HepG2 (cell line): ENCODE measurements around the gene LRRN4. TPM values are rescaled to one million over a fixed set of nuclear protein-coding genes. Genes with fewer than 3 reads are reported as not detected.

ENCODE experiments used
- ATAC-seq: fragments of 200-7000 bp; cut with Tn5 transposase; 3 replicates; pipeline ENCODE4 v1.9.1; 2020; ENCODE audit warnings: mild to moderate bottlenecking, moderate library complexity
- BruUV-seq: library from RNA; stranded (reverse); fragments of 400-500 nt; replicated peaks from 2 replicates; lab custom pipeline; 2021; lab: Mats Ljungman, UMichigan
- CTCF ChIA-PET: fragments of 300-600 bp; formaldehyde crosslinking; extraction: SDS; loops from one replicate; lab custom pipeline; 2021; ENCODE audit warnings: low total read pairs, inconsistent platforms, low intra/inter-chr PET ratio; lab: Yijun Ruan, JAX
- POLR2A ChIA-PET: fragments of 350-600 bp; sonication (Branson Sonifier 250); formaldehyde crosslinking; loops from one replicate; lab custom pipeline; 2020; ENCODE audit warnings: antibody characterized with exemption, inconsistent platforms; lab: Yijun Ruan, JAX
- DNase-seq: peaks from one replicate; pipeline ENCODE4 v3.0.0-alpha.2; 2015; ENCODE audit warnings: low spot score
- FAIRE-seq: peaks from 3 replicates; lab custom pipeline; 2011; peaks lifted over from hg19 to GRCh38; lab: Jason Lieb, UNC
- H2AFZ ChIP-seq: one replicate; pipeline ENCODE4 v1.6.1; 2011; ENCODE audit warnings: low read length, inconsistent platforms
- H3K27ac ChIP-seq: fragments of 300-600 bp; 3 replicates; pipeline ENCODE4 v1.8.0; 2011; ENCODE audit warnings: mixed run types, mild to moderate bottlenecking, mixed read lengths, low read length, inconsistent platforms; ENCODE audit not compliant: insufficient read depth; ENCODE audit errors: extremely low read length
- H3K27me3 ChIP-seq, 2 experiments: fragments of 200-600 bp in 1 of 2; 2 replicates in 1 of 2; 3 replicates in 1 of 2; pipeline versions ENCODE4 v1.6.0 to v1.8.0; 2011; ENCODE audit warnings: low read length in 2 of 2, mild to moderate bottlenecking in 2 of 2, moderate library complexity in 2 of 2, inconsistent platforms in 1 of 2; ENCODE audit not compliant: insufficient read depth in 2 of 2, control insufficient read depth in 1 of 2
- H3K36me3 ChIP-seq, 2 experiments: fragments of 200-600 bp in 1 of 2; replicated peaks in 1 of 2; 2 replicates in 1 of 2; 3 replicates in 1 of 2; pipeline versions ENCODE4 v1.5.1 to v1.8.0; 2011; ENCODE audit warnings: low read length in 2 of 2, inconsistent platforms in 1 of 2; ENCODE audit not compliant: insufficient read depth in 2 of 2, control insufficient read depth in 1 of 2
- H3K4me1 ChIP-seq: 2 replicates; pipeline ENCODE4 v1.5.1; 2012; ENCODE audit warnings: low read length, inconsistent platforms; ENCODE audit not compliant: insufficient read depth
- H3K4me2 ChIP-seq: 2 replicates; pipeline ENCODE4 v1.6.0; 2011; ENCODE audit warnings: low read depth, low read length, inconsistent platforms
- H3K4me3 ChIP-seq, 3 experiments: fragments of 200-600 bp in 1 of 3; sonication (generic), shearing (Covaris generic) in 1 of 3; replicated peaks in 1 of 3; 2 replicates each; pipeline ENCODE4 v1.5.1; 2011 to 2016; ENCODE audit warnings: low read length in 3 of 3, inconsistent platforms in 2 of 3, low read depth in 2 of 3, mild to moderate bottlenecking in 2 of 3, control low read depth in 1 of 3, mixed read lengths in 1 of 3; ENCODE audit not compliant: insufficient read depth in 1 of 3
- H3K79me2 ChIP-seq: one replicate; pipeline ENCODE4 v1.6.1; 2011; ENCODE audit warnings: low read length, inconsistent platforms; ENCODE audit not compliant: insufficient read depth
- H3K9ac ChIP-seq: 2 replicates; pipeline ENCODE4 v1.6.0; 2011; ENCODE audit warnings: mild to moderate bottlenecking, low read depth, low read length, inconsistent platforms; ENCODE audit not compliant: insufficient read depth
- H3K9me3 ChIP-seq: 2 replicates; pipeline ENCODE4 v1.5.1; 2012; ENCODE audit warnings: mild to moderate bottlenecking, low read length
- H4K20me1 ChIP-seq: 2 replicates; pipeline ENCODE4 v1.6.0; 2011; ENCODE audit warnings: inconsistent platforms, mild to moderate bottlenecking, low read length, moderate library complexity; ENCODE audit not compliant: insufficient read depth
- BRCA1 ChIP-seq: sonication (generic); formaldehyde crosslinking; IDR thresholded peaks from 2 replicates; pipeline ENCODE4 v1.4.0; 2020; ENCODE audit warnings: missing genetic modification reagents
- BRD4 ChIP-seq: sonication (generic); formaldehyde crosslinking; IDR thresholded peaks from 2 replicates; pipeline ENCODE4 v1.4.0; 2020; ENCODE audit warnings: missing genetic modification reagents
- GTF3A ChIP-seq: sonication (generic); formaldehyde crosslinking; conservative IDR thresholded peaks from 2 replicates; pipeline ENCODE4 v1.4.0; 2020; ENCODE audit warnings: mild to moderate bottlenecking, missing genetic modification reagents
- HNF4A ChIP-seq: sonication (generic); formaldehyde crosslinking; IDR thresholded peaks from 2 replicates; pipeline ENCODE4 v1.4.0; 2020; ENCODE audit warnings: missing genetic modification reagents
- NKX3-1 ChIP-seq: sonication (generic); formaldehyde crosslinking; IDR thresholded peaks from 2 replicates; pipeline ENCODE4 v1.5.0; 2020; ENCODE audit warnings: missing genetic modification reagents
- POLR2G ChIP-seq: fragments of 200-400 bp; formaldehyde crosslinking; IDR thresholded peaks from 2 replicates; pipeline ENCODE4 v1.6.1; 2018; ENCODE audit warnings: mild to moderate bottlenecking, low read depth, low read length, moderate library complexity
- RBM22 ChIP-seq: fragments of 200-400 bp; formaldehyde crosslinking; optimal IDR thresholded peaks from 2 replicates; pipeline ENCODE3; 2017; ENCODE audit warnings: mild to moderate bottlenecking, low read length, moderate library complexity
- ZNF143 ChIP-seq: sonication (generic); formaldehyde crosslinking; IDR thresholded peaks from 2 replicates; pipeline ENCODE4 v1.4.0; 2020; ENCODE audit warnings: missing genetic modification reagents
- ZNF256 ChIP-seq: sonication (generic); formaldehyde crosslinking; conservative IDR thresholded peaks from 2 replicates; pipeline ENCODE4 v1.4.0; 2020; ENCODE audit warnings: missing genetic modification reagents
- WGBS: methylation state at CpG from one replicate; pipeline ENCODE4 v1.1.6; 2017; ENCODE audit warnings: low lambda C conversion rate; 5-methylcytosine and 5-hydroxymethylcytosine counted together
- in situ Hi-C: cut with HindIII; loops from 2 replicates; pipeline ENCODE4 v1.10.0; 2017; ENCODE audit warnings: low pct_unique_long_range_greater_than_20kb; ENCODE audit not compliant: extremely low pct_ligation_motif_present
- intact Hi-C: fragments of 100-400 bp; cut with micrococcal nuclease; formaldehyde crosslinking; loops from one replicate; pipeline ENCODE4 v1.10.0; 2022; ENCODE audit not compliant: unreplicated experiment
- polyA plus RNA-seq, 8 experiments: library from polyadenylated mRNA; depleted of rRNA in 3 of 8; stranded (reverse) in 7 of 8; unstranded in 1 of 8; fragments of >200 nt; fragmentation: Illumina TruSeq in 4 of 8; extraction: Trizol in 4 of 8; gene quantifications; 2 replicates each; pipeline versions ENCODE4 v1.2.1 to v1.2.3, GENCODE V29; 2011 to 2016; ENCODE audit warnings: low read depth in 4 of 8, missing spikeins in 1 of 8, mixed read lengths in 1 of 8; ENCODE audit not compliant: insufficient read depth in 1 of 8
- total RNA-seq, 5 experiments: library from RNA; depleted of rRNA; stranded (reverse); fragments of >200 nt; fragmentation: Illumina TruSeq; extraction: Trizol; gene quantifications; 2 replicates each; pipeline ENCODE4 v1.2.3, GENCODE V29; 2016; ENCODE audit warnings: low read depth in 1 of 5
- TF ChIP-seq, protein P1 (sequence below): sonication (generic); formaldehyde crosslinking; IDR thresholded peaks from 2 replicates; pipeline ENCODE4 v1.5.0; 2020; ENCODE audit warnings: missing genetic modification reagents
- TF ChIP-seq, protein P2 (sequence below): sonication (generic); formaldehyde crosslinking; IDR thresholded peaks from 2 replicates; pipeline ENCODE4 v1.4.0; 2020; ENCODE audit warnings: mild to moderate bottlenecking, low read depth, missing genetic modification reagents
- TF ChIP-seq, protein P3 (sequence below): sonication (generic); formaldehyde crosslinking; IDR thresholded peaks from 2 replicates; pipeline ENCODE4 v1.4.0; 2020; ENCODE audit warnings: missing genetic modification reagents
- TF ChIP-seq, protein P4 (sequence below): sonication (generic); formaldehyde crosslinking; conservative IDR thresholded peaks from 2 replicates; pipeline ENCODE4 v1.4.0; 2020; ENCODE audit warnings: mild to moderate bottlenecking, missing genetic modification reagents, moderate library complexity

The LRRN4 gene
- total and polyA plus RNA-seq, 2 of the 13 experiments (the other 11 are each of a cell fraction or from before 2014, with no cell fraction given): 0.15 to 0.20 TPM

DNA sequence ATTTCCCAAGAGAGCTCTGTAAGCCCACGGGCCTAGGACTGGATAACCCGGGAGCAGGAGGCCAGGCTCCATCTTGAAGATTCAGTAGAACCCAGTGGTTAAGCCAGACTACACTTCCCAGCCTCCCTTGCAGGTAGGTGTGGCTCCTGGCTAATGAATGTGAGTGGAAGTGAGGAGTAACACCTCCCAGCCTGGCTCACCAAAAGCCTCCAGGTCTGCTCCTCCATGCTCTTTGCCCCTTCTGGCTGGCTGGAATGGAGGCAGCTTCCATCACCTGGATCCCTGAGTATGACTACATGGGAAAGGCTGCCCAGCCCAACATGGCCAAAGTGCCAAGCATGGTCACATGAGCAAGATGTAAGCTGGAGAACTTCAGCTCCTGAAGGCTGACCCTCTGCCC lies 9.7 kb downstream of the LRRN4 start:
- ChIA-PET CTCF (no interaction called here), POLR2A (interaction anchor here (1.0 to 1.2 kb wide), 2 partner anchors 9 to 12 kb away, joined by 3 read pairs; partner anchors contain the start of gene LRRN4)
- no peaks in the 10 kb centered on the region for H3K9me3 ChIP-seq
- no peak overlapping the region for H3K4me3 ChIP-seq
- BruUV-seq: no TSS peak
- H3K79me2 ChIP-seq: no peaks in the 10 kb centered on the region
- in situ Hi-C loops (no loop called here), intact Hi-C loops (no loop called here)
- H3K4me1 ChIP-seq: no peaks in the 10 kb centered on the region
- H3K4me2 ChIP-seq: no peak overlapping the region
- FAIRE-seq: no peak
- no peak overlapping the region for H3K27ac ChIP-seq
- no peaks in the 10 kb centered on the region for H4K20me1 ChIP-seq
- no peaks in the 10 kb centered on the region for H3K27me3 ChIP-seq
- WGBS: 64% methylated on average over 2 of the region's 2 CpGs
- H3K9ac ChIP-seq: no peak overlapping the region
- H3K36me3 ChIP-seq: peaks cover 12 to 24% of the 10 kb centered on the region in 2 experiments
- H2AFZ ChIP-seq: no peak overlapping the region
- DNase-seq: peak; percentile 23
- peak; percentile 53 for ATAC-seq
- TF ChIP-seq, protein P1, sequence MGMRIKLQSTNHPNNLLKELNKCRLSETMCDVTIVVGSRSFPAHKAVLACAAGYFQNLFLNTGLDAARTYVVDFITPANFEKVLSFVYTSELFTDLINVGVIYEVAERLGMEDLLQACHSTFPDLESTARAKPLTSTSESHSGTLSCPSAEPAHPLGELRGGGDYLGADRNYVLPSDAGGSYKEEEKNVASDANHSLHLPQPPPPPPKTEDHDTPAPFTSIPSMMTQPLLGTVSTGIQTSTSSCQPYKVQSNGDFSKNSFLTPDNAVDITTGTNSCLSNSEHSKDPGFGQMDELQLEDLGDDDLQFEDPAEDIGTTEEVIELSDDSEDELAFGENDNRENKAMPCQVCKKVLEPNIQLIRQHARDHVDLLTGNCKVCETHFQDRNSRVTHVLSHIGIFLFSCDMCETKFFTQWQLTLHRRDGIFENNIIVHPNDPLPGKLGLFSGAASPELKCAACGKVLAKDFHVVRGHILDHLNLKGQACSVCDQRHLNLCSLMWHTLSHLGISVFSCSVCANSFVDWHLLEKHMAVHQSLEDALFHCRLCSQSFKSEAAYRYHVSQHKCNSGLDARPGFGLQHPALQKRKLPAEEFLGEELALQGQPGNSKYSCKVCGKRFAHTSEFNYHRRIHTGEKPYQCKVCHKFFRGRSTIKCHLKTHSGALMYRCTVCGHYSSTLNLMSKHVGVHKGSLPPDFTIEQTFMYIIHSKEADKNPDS (CRISPR knock-in tag): no peak
- TF ChIP-seq BRD4 (CRISPR knock-in tag) (0 out of 2 replicates have a peak, but pooled peaks have one; percentile 39), POLR2G (0 out of 2 replicates have a peak, but pooled peaks have one; percentile 35), NKX3-1 (CRISPR knock-in tag) (no peak), ZNF256 (CRISPR knock-in tag) (no peak), ZNF143 (CRISPR knock-in tag) (peak; percentile 85), GTF3A (CRISPR knock-in tag) (0 out of 2 replicates have a peak, but pooled peaks have one; percentile 43), RBM22 (peak; percentile 86), BRCA1 (CRISPR knock-in tag) (no peak), HNF4A (CRISPR knock-in tag) (0 out of 2 replicates have a peak, but pooled peaks have one; percentile 23)
- TF ChIP-seq, protein P2, sequence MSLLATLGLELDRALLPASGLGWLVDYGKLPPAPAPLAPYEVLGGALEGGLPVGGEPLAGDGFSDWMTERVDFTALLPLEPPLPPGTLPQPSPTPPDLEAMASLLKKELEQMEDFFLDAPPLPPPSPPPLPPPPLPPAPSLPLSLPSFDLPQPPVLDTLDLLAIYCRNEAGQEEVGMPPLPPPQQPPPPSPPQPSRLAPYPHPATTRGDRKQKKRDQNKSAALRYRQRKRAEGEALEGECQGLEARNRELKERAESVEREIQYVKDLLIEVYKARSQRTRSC: no peak
- TF ChIP-seq, protein P3, sequence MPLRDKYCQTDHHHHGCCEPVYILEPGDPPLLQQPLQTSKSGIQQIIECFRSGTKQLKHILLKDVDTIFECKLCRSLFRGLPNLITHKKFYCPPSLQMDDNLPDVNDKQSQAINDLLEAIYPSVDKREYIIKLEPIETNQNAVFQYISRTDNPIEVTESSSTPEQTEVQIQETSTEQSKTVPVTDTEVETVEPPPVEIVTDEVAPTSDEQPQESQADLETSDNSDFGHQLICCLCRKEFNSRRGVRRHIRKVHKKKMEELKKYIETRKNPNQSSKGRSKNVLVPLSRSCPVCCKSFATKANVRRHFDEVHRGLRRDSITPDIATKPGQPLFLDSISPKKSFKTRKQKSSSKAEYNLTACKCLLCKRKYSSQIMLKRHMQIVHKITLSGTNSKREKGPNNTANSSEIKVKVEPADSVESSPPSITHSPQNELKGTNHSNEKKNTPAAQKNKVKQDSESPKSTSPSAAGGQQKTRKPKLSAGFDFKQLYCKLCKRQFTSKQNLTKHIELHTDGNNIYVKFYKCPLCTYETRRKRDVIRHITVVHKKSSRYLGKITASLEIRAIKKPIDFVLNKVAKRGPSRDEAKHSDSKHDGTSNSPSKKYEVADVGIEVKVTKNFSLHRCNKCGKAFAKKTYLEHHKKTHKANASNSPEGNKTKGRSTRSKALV (CRISPR knock-in tag): no peak
- TF ChIP-seq, protein P4, sequence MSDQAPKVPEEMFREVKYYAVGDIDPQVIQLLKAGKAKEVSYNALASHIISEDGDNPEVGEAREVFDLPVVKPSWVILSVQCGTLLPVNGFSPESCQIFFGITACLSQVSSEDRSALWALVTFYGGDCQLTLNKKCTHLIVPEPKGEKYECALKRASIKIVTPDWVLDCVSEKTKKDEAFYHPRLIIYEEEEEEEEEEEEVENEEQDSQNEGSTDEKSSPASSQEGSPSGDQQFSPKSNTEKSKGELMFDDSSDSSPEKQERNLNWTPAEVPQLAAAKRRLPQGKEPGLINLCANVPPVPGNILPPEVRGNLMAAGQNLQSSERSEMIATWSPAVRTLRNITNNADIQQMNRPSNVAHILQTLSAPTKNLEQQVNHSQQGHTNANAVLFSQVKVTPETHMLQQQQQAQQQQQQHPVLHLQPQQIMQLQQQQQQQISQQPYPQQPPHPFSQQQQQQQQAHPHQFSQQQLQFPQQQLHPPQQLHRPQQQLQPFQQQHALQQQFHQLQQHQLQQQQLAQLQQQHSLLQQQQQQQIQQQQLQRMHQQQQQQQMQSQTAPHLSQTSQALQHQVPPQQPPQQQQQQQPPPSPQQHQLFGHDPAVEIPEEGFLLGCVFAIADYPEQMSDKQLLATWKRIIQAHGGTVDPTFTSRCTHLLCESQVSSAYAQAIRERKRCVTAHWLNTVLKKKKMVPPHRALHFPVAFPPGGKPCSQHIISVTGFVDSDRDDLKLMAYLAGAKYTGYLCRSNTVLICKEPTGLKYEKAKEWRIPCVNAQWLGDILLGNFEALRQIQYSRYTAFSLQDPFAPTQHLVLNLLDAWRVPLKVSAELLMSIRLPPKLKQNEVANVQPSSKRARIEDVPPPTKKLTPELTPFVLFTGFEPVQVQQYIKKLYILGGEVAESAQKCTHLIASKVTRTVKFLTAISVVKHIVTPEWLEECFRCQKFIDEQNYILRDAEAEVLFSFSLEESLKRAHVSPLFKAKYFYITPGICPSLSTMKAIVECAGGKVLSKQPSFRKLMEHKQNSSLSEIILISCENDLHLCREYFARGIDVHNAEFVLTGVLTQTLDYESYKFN (CRISPR knock-in tag): no peak
